PC-9 (cell line): ENCODE results near the gene ARHGAP24. TPM values are rescaled to one million over a fixed set of nuclear protein-coding genes. Genes with fewer than 3 reads are reported as not detected.

Experiments used
- BruUV-seq: library from RNA; stranded (reverse); fragments of 400-500 nt; replicated peaks from 2 replicates; lab custom pipeline; 2021; lab: Mats Ljungman, UMichigan
- CTCF ChIA-PET: fragments of 300-600 bp; sonication (Branson Sonifier 250); formaldehyde crosslinking; loops from one replicate; lab custom pipeline; 2022; ENCODE audit warnings: antibody characterized with exemption; lab: Charles Lee
- POLR2A ChIA-PET: fragments of 300-600 bp; sonication (Branson Sonifier 250); formaldehyde crosslinking; loops from one replicate; lab custom pipeline; 2022; ENCODE audit warnings: antibody characterized with exemption; ENCODE audit not compliant: unreplicated experiment; lab: Charles Lee
- DNase-seq, 2 experiments: peaks; one replicate each; pipeline versions ENCODE4 v3.0.0 to v3.0.0-alpha.2; 2015 to 2022; ENCODE audit warnings: mixed read lengths in 1 of 2
- H2AFZ ChIP-seq: fragments of 200-600 bp; sonication (generic); 2 replicates; pipeline ENCODE4 v1.8.1; 2017; ENCODE audit warnings: antibody characterized with exemption
- H3F3A ChIP-seq: fragments of 200-600 bp; sonication (generic); 2 replicates; pipeline ENCODE4 v1.8.1; 2017; ENCODE audit warnings: antibody characterized with exemption, mild to moderate bottlenecking, low read depth; ENCODE audit not compliant: insufficient read depth
- H3K27ac ChIP-seq: fragments of 200-600 bp; sonication (generic); 2 replicates; pipeline ENCODE4 v1.6.1; 2016; ENCODE audit warnings: mixed run types
- H3K27me3 ChIP-seq: fragments of 200-600 bp; sonication (generic); 2 replicates; pipeline ENCODE4 v1.6.1; 2016; ENCODE audit warnings: low read depth, mixed run types; ENCODE audit not compliant: insufficient read depth
- H3K36me3 ChIP-seq: fragments of 200-600 bp; sonication (generic); 2 replicates; pipeline ENCODE4 v1.6.1; 2016; ENCODE audit warnings: low read depth, mixed run types
- H3K4me1 ChIP-seq: fragments of 200-600 bp; sonication (generic); replicated peaks from 2 replicates; pipeline ENCODE4 v1.6.1; 2016; ENCODE audit warnings: mixed run types; ENCODE audit not compliant: insufficient read depth
- H3K4me2 ChIP-seq: fragments of 200-600 bp; sonication (generic); 2 replicates; pipeline ENCODE4 v1.6.1; 2017; ENCODE audit warnings: mixed run types
- H3K4me3 ChIP-seq: fragments of 200-600 bp; sonication (generic); 2 replicates; pipeline ENCODE4 v1.6.1; 2016; ENCODE audit warnings: mixed run types
- H3K79me2 ChIP-seq: fragments of 200-600 bp; sonication (generic); 2 replicates; pipeline ENCODE4 v1.6.1; 2017; ENCODE audit warnings: low read depth, mixed run types
- H3K9me2 ChIP-seq: fragments of 200-600 bp; sonication (generic); 2 replicates; pipeline ENCODE4 v1.8.1; 2017; ENCODE audit warnings: mild to moderate bottlenecking; ENCODE audit not compliant: insufficient read depth
- H3K9me3 ChIP-seq: fragments of 200-600 bp; sonication (generic); 2 replicates; pipeline ENCODE4 v1.8.1; 2016; ENCODE audit warnings: low read depth; ENCODE audit not compliant: insufficient read depth
- H4K20me1 ChIP-seq: fragments of 200-600 bp; sonication (generic); 2 replicates; pipeline ENCODE4 v1.8.1; 2017; ENCODE audit not compliant: insufficient read depth
- CTCF ChIP-seq: fragments of 200-600 bp; sonication (generic); conservative IDR thresholded peaks from 2 replicates; pipeline ENCODE4 v1.6.1; 2017; ENCODE audit warnings: mixed run types, antibody characterized with exemption, mild to moderate bottlenecking, moderate library complexity
- EZH2 ChIP-seq: fragments of 200-600 bp; sonication (generic); IDR thresholded peaks from 2 replicates; pipeline ENCODE4 v1.8.0; 2017; ENCODE audit warnings: antibody characterized with exemption, low read depth
- intact Hi-C: fragments of 100-400 bp; cut with micrococcal nuclease; formaldehyde crosslinking; loops from one replicate; pipeline ENCODE4 v1.10.0; 2022; ENCODE audit not compliant: unreplicated experiment
- total RNA-seq: library from RNA; stranded (reverse); gene quantifications from 2 replicates; pipeline ENCODE4 v1.2.3, GENCODE V29; 2021

The ARHGAP24 gene
- total RNA-seq, 1 experiment from 2014 or later: 2.2 TPM

- no TSS peak for BruUV-seq
- Histone ChIP-seq H3K4me3 (no peak overlapping the region), H3K9me3 (peaks cover 4% of the 10 kb centered on the region; the same call in 1 of the 2 replicates), H4K20me1 (no peaks in the 10 kb centered on the region), H3K4me1 (peaks cover 32% of the 10 kb centered on the region), H3F3A (peaks cover 6% of the 10 kb centered on the region; the same call in 1 of the 2 replicates), H3K27ac (no peak overlapping the region), H3K9me2 (no peaks in the 10 kb centered on the region), H3K27me3 (no peaks in the 10 kb centered on the region), H3K4me2 (no peak overlapping the region), H3K79me2 (no peaks in the 10 kb centered on the region), H3K36me3 (no peaks in the 10 kb centered on the region), H2AFZ (no peak overlapping the region)
- ChIA-PET CTCF (interaction anchor here (1.1 kb wide), 1 partner anchor 78 kb away, joined by 3 read pairs; no protein-coding TSS in a partner anchor), POLR2A (no interaction called here)
- DNase-seq: no peak
- TF ChIP-seq EZH2 (no peak), CTCF (no peak)
- intact Hi-C loops: no loop called here
These were observed 476.1 kb downstream of the ARHGAP24 start for GRCh38 chr4:85951099-85951498.

- DNase-seq: peak in 1 of 2 experiments; percentile 76
- H3K4me2 ChIP-seq: peak overlapping the region; percentile 68
- CTCF ChIA-PET: no interaction called here
These were observed 477.6 kb downstream of the ARHGAP24 start for GRCh38 chr4:85952528-85952927.

GRCh38 chr4:85952972-85953650 is 478.2 kb downstream of the ARHGAP24 start:
- no peaks in the 10 kb centered on the region for H3K9me2 ChIP-seq
- H3K27me3 ChIP-seq: no peaks in the 10 kb centered on the region
- H2AFZ ChIP-seq: peak overlapping the region; percentile 31
- peak overlapping the region; percentile 68 for H3K4me2 ChIP-seq
- peak overlapping the region; percentile 84 for H3K27ac ChIP-seq
- H3F3A ChIP-seq: peaks cover 6% of the 10 kb centered on the region; the same call in 1 of the 2 replicates
- H3K79me2 ChIP-seq: no peaks in the 10 kb centered on the region
- no peaks in the 10 kb centered on the region for H4K20me1 ChIP-seq
- no peak overlapping the region for H3K4me3 ChIP-seq
- peaks cover 34% of the 10 kb centered on the region for H3K4me1 ChIP-seq
- intact Hi-C loops: no loop called here
- ChIA-PET CTCF (no interaction called here), POLR2A (no interaction called here)
- H3K36me3 ChIP-seq: no peaks in the 10 kb centered on the region
- BruUV-seq: no TSS peak
- TF ChIP-seq EZH2: no peak
- TF ChIP-seq CTCF: no peak
- peak in 1 of 2 experiments; percentile 35 for DNase-seq
- H3K9me3 ChIP-seq: peaks cover 4% of the 10 kb centered on the region; the same call in 1 of the 2 replicates

More at GRCh38 chr4:85952528-85952927, 477.6 kb downstream of the ARHGAP24 start:
- no peaks in the 10 kb centered on the region for H3K36me3 ChIP-seq
- no peaks in the 10 kb centered on the region for H3K9me2 ChIP-seq
- no peaks in the 10 kb centered on the region for H4K20me1 ChIP-seq
- TF ChIP-seq CTCF (no peak), EZH2 (no peak)
- peak overlapping the region; percentile 84 for H3K27ac ChIP-seq
- no peaks in the 10 kb centered on the region for H3K79me2 ChIP-seq
- H3K9me3 ChIP-seq: peaks cover 4% of the 10 kb centered on the region; the same call in 1 of the 2 replicates
- intact Hi-C loops: no loop called here
- H2AFZ ChIP-seq: peak overlapping the region; percentile 31; the same call in 1 of the 2 replicates
- peaks cover 34% of the 10 kb centered on the region for H3K4me1 ChIP-seq
- no peak overlapping the region for H3K4me3 ChIP-seq
- H3F3A ChIP-seq: peaks cover 6% of the 10 kb centered on the region; the same call in 1 of the 2 replicates
- no peaks in the 10 kb centered on the region for H3K27me3 ChIP-seq
- POLR2A ChIA-PET: no interaction called here
- no TSS peak for BruUV-seq
